Epithelial cell of esophagus (primary cell): ENCODE measurements around the gene ABCD1.
A peak's percentile ranks its signal among the peaks of the same experiment; 100 is the strongest.

Experiments used
- DNase-seq: peaks from one replicate; pipeline ENCODE4 v3.0.0; 2010; ENCODE audit warnings: low read depth
- H3K4me3 ChIP-seq: 2 replicates; pipeline ENCODE4 v1.5.1; 2011; ENCODE audit warnings: mild to moderate bottlenecking, low read length, control low read depth
- TF ChIP-seq, protein P1 (sequence below): IDR thresholded peaks from 2 replicates; pipeline ENCODE4 v1.5.1; 2011; ENCODE audit warnings: low read depth, mild to moderate bottlenecking, low read length, control low read depth, inconsistent platforms; ENCODE audit not compliant: insufficient read depth; ENCODE audit errors: missing control alignments

ABCD1 gene

DNA sequence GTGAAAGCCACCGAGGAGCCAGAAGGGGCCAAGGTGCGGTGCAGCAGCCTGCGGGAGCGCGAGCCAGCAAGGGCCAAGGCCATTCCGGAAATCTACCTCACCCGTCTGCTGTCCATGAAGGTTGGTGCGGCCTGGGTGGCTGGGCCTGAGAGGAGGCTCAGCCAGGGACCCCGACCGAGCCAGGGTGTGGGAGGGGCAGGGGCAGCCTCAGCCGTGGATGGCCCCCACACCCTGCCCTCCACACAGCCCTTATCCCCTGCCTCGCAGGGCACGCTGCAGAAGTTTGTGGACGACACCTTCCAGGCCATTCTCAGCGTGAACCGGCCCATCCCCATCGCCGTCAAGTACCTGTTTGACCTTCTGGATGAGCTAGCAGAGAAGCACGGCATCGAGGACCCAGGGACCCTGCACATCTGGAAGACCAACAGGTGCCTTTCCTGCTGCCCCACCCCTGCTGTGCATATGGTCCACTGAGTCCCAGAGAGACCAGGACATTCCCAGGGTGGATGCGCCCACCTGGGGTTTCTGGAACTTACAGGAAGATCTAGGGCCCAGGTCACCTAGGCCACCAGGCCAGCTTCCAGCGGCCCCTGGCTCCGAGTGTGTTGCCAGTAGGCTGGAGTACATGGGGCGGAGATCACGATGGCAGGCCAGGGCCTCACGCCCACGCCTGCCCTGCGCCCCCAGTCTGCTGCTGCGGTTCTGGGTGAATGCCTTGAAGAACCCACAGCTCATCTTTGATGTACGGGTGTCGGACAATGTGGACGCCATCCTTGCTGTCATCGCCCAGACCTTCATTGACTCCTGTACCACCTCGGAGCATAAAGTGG lies 52.8 kb downstream of the ABCD1 start:
- DNase-seq: no peak
- TF ChIP-seq, protein P1, sequence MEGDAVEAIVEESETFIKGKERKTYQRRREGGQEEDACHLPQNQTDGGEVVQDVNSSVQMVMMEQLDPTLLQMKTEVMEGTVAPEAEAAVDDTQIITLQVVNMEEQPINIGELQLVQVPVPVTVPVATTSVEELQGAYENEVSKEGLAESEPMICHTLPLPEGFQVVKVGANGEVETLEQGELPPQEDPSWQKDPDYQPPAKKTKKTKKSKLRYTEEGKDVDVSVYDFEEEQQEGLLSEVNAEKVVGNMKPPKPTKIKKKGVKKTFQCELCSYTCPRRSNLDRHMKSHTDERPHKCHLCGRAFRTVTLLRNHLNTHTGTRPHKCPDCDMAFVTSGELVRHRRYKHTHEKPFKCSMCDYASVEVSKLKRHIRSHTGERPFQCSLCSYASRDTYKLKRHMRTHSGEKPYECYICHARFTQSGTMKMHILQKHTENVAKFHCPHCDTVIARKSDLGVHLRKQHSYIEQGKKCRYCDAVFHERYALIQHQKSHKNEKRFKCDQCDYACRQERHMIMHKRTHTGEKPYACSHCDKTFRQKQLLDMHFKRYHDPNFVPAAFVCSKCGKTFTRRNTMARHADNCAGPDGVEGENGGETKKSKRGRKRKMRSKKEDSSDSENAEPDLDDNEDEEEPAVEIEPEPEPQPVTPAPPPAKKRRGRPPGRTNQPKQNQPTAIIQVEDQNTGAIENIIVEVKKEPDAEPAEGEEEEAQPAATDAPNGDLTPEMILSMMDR: no peak
- H3K4me3 ChIP-seq: no peak overlapping the region

DNA sequence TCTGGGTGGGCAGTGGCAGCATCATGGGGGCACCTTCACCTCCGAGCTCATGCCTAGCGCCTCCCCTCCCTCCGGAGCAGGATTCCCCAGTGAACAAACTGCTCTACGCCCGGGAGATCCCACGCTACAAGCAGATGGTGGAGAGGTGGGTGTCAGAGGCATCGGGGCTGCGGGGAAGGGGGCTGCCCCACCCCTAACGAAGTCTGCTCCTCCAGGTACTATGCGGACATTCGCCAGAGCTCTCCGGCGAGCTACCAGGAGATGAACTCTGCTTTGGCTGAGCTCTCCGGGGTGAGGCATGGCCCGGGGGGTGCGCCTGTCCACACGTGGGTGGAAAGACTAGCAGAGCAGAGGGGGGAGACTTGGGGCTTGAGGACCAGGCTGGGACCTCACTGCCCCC lies 53.5 kb downstream of the ABCD1 start:
- TF ChIP-seq, protein P1: no peak
- no peak for DNase-seq
- no peak overlapping the region for H3K4me3 ChIP-seq

DNA sequence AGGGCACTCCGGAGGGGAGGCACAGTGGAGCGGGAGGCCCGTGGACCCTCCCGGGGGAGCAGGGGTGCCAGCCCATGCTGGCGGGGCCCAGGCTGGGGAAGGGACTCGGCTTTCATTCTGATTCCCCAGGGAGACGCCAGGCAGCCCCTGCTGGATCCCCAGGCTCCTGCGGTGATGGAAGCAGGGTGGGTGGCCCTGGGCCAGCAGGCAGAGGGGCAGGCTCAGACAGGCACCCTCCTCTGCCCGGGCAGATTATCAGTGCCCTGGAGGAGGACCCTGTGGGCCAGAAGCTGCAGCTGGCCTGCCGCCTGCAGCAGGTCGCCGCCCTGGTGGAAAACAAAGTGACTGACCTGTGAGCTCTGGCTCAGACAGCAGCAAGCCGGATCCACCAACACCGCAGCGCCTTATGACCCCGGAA lies 54.0 kb downstream of the ABCD1 start:
- H3K4me3 ChIP-seq: no peak overlapping the region
- TF ChIP-seq, protein P1: no peak
- DNase-seq: peak; percentile 63

DNA sequence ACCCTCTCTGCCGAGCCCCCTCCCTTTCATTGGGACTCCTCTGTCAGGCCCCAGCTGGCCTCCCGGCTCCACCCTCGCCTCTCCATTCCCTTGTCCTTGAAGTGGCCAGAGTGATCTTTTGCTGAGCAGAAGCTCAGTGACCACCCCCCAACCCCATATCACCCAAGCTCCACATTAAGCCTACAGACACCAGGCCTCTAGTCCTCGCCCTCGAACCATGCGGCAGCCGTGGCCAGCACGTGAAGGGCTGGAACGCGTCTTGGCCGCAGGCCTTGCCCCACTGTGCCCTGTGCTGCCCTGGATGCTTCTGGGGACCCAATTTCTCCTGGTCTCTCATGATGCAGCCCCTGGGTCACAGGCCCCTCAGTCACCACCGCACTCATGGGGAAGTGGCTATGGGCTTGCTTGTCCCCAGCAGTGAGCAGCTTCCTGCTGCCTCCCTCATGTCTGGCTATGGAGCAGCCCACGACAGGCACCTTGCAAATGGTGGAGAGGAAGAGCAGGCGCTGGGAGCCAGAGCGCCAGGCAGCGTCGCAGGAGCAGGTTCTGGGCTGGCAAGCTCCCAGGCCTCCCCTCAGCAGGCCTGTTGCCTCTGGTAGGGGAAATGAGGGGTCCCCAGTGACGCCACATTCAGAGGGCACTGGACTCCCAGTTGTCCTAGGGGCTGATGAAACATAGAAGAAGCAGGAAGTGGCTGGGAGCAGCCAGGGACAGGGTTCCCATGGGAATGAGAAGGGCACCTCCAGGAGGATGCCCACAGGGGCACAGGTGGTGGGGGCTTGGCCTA lies 55.4 kb downstream of the ABCD1 start:
- TF ChIP-seq, protein P1: no peak
- no peak overlapping the region for H3K4me3 ChIP-seq
- no peak for DNase-seq

DNA sequence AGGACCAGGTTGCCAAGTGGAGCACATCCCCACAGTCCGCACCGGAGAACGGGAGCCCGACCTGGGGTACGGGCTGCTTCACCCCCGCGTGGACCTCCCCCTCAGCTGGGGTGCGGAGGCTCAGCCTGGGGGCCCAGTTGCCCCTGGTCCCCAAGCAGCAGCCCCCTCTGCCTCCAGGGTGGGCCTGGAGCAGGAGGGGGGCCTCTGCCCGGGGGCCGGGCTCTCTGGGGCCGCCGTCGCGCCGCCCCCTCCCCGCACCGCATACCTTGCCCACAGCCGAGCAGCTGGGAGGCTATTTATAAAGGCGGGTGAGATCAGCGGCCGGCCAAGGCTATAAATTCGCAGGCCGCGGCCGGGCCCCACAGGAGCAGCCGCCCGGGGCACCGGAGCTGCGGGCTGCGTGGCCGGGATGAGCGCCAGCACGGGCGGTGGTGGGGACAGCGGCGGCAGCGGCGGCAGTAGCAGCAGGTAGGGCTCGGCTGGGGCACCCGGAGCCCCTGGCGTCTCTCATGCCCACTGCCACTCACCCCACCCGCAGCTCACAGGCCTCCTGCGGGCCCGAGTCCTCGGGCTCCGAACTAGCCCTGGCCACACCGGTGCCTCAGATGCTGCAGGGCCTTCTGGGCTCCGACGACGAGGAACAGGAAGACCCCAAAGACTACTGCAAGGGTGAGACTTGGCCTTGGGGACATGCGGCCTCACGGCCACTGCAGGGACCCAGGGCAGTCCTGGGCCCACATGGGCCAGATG lies 56.2 kb downstream of the ABCD1 start, which contains the start of gene SRPK3:
Gene SRPK3 (plus strand): TSS at position 364 of the 750 bp plus-strand sequence. CDS start 46 bp downstream, at position 410.
- TF ChIP-seq, protein P1: no peak
- H3K4me3 ChIP-seq: no peak within 1 kb of the TSS

DNA sequence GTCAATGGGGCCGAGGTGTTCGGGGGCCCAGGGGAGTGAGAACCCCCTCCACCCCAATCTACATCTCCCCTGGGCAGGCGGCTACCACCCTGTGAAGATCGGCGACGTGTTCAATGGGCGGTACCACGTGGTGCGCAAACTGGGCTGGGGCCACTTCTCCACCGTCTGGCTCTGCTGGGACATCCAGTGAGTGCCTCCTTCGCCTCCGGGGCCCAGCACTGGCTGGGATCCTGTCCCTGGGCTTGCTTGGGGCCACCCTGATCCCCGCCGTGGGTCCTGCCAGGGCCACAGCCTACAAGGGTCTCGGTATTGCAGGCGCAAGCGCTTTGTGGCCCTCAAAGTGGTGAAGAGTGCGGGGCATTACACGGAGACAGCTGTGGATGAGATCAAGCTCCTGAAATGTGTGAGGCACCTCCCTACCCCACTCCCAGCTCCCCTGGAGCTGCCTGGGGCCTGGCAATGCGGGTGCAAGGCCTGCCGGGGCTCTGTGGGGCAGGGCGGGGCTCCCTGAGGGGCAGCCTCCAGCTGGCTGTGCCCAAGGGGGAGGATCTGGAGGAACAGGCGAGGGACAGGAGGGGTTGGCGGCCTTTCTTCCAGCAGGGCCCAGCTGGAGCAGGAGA lies 56.9 kb downstream of the ABCD1 start:
- TF ChIP-seq, protein P1: no peak
- DNase-seq: no peak
- no peak overlapping the region for H3K4me3 ChIP-seq

More for the DNA sequence above, 56.2 kb downstream of the ABCD1 start, which contains the start of gene SRPK3:
- no peak for DNase-seq
